Measurements from ENCODE around the gene COA5.

COA5 gene

GRCh38 chr2:98571121-98571701 lies 37.1 kb downstream of the COA5 start:
- DNase-seq: no peak

DNA sequence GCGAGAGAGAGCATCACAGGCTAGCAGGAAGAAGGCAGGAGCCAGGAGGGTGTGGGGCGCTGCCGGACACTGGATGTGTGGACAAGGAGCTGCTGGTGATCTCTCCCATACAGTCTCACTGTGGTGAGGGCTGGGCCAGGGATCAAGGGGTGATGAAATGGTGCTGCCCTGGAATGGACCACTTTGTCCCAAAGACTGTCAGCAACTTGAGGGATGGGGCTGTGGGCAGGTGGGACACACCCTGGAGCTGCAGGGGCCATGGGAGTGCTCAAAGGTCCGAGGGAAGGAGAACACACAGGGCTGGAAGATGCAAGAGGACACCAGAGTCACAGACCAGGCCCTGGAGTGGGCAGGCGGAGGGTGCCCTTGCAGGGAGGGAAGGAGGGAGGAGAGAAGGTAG lies 38.0 kb downstream of the COA5 start:
- DNase-seq: no peak

GRCh38 chr2:98569915-98570314 lies 38.4 kb downstream of the COA5 start:
- no peak for DNase-seq

DNA sequence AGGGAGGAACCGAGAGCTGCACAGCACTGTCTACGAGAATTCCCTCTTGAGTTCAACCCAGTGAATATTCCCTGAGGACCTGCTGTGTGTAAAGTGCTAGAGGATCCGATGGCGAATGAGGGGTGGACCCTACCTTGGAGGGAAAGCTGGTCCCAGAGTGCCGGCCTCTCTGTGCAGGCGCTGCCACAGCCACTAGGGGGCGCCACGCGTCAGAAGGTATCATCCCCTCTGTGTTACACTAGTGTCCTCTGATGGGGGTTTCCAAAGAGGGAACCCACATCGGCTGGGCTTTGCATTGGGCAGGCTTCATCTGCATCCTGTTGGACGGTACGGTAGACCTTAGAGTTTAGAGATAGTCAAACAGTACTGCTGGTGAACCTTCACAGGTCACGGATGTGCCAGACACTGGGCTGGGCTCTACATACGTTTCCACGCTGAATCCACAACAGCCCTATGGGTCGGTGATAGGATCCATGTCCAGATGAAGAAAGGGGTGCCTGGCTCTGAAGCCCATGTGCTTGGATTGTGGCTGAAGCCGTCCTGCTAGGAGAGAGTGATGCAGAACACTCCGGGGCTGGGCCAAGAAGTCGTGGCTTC lies 39.0 kb downstream of the COA5 start:
- DNase-seq: peak; percentile 90

DNA sequence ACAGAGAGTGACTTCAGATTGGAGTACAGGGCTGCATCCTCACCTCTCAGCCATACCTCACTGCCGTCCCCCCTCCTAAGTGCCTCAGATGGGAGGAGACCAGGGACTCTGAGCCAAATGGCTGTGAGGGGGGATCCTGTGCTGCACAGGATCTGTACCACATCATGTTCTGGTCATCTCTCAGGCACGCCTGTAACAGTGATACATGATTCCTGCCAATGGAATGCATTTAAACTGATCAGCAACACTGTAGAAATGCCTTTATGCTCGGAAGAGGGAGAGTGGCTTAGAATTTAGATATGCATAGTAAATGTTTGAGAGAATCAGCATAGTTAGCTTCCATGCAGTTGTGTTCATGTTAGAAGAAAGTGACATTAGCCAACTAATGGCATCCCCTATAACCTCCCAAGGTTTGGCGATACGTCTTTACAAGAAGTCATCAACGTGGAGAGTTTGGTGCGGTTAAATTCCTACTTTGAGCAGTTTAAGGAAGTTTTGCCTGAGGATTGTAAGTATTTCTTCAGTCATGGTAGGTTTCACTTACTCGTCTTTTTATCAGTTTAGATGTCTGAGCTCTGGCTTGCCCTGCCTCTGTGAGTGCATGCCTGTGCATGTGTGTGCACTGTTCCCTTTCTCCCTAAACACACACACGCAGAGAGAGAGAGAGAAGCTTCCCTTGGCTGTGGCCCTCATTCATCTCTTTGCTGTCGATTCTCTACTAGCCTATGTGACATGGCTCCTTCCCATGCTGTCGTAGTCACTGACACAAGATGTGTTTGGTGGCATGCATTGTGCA lies 40.0 kb downstream of the COA5 start:
- DNase-seq: no peak

GRCh38 chr2:98565941-98566340 lies 42.4 kb downstream of the COA5 start:
- DNase-seq: no peak

DNA sequence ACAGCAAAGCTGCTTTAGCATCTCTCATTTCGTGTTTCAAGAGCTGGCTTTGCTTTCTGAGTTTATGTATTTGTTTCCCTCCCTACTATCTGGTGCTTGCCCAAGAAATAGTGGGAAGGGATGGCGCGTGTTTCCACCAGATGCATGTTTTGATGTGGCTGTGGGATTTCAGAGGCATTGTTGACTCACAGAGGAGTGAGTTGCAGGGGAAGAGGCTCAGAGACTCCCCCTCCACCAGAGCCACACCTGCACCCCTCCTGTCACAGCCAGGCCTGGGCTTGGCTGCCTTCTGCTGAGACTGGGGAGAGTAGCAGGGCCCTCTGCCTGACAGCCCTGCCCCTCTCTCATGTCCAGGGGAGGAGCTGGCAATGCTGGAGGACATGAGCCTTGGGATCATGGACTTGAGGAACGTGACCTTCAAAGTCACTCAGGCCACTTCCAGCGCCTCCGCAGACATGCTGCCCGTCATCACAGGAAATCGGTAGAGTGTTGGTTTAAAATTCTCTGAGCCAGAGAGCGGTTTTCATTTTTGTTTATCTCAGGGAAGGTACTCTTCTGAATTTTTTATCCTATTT lies 42.9 kb downstream of the COA5 start:
- no peak for DNase-seq

DNA sequence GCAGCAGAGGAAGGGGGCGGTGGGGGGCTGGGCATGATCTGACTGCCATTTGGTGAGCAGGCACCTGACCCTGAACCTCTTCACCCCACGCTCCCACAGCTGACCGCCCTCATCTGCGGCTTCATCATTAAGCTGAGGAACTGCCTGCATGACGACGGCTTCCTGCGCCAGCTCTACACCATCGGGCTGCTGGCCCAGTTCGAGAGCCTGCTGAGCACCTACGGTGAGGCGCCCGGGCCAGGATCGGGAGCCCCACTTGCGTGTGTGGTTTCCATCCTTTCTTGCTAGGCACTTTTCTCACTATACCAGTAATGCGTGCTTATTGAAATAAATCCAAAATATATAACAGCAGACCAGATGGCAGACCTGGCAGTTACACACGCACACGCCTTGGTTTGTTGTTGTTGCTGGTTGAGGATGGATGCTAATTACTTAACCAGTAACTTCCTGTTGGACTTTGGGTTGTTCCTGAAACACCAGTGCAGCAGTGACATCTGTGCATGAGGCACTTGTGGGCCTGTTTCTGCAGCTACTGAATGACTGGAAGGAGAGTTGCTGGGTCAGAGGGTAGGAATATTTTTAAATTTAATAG lies 43.7 kb downstream of the COA5 start:
- DNase-seq: no peak

GRCh38 chr2:98563394-98563793 lies 44.9 kb downstream of the COA5 start:
- DNase-seq: no peak

DNA sequence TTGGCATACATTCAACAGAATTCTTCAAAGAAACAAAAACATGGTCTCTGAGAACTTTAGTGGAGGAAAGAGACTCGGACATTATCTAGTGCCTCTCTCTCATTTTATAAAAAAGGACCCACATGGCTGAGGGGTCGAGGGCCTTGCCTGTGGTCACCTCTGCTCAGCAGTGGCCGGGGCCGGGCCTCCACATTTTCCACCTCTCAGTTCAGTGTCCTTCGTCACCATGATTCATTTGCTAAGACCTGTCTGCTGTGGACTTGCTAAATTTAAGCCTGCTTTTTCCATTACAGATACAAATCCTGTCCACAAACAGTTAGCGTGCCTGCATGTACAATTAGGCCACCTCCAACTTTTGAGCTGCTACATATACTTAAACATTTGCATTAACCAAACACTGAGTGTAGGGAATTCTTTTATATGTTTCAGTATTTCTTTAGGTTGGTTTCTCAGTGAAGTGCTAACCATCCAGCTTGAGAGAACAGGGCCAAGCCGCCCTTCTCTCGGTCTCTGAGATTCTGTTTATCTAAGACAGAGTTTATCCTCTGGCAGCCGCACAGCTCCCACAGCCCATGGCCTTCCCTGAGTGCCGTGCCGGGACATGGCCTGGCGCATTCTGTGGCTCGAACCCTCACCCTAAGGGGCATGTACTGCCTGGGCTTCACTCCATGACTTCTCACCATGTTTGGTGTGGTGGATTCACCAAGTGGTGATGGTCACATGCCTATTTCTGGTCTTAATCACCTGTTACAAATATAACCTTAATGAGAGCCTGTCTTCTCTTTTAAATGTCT lies 46.2 kb downstream of the COA5 start:
- DNase-seq: no peak

DNA sequence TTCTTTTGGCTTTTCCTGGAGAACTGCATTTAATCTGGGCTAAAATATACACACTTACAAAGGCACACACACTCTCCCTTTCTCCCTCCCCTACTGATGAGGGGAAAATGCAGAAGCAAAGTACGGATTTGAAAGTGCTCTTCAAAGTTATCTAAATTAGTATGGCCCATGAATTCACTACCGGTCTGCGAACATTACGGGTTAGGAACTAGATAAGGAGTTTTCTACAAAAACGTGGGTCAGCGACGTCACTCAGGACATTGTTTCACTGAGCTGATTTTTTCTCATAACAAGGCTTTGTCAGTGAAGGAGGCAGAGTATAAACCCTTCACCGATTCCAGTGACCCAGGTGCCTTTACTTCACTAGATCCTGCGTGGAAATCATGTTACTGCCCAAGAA lies 47.3 kb downstream of the COA5 start:
- no peak for DNase-seq

DNA sequence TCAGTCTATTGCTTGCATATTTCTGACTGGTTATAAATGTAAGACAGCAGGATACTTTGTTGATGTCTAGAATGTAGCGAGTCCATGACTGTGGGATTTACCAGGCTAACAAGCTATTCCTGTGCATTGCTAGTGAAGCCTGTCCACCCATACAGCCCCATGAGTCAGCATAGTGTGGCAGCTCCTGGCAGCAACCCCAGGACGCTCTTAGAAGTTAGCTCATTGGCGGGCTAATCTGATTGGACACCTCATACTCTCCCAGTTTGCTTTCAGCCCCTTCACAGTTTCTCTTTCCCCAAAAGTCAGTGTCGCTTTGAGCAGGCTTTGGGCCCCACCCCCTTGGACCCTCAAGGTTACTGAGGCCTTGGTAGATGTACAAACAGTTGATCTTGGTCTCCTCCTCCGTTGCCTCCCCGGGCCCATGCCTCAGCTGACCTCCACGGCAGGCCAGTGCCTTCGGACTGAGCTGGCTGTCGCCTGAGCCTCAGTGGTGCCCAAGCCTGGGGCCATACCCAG lies 48.0 kb downstream of the COA5 start:
- no peak for DNase-seq

DNA sequence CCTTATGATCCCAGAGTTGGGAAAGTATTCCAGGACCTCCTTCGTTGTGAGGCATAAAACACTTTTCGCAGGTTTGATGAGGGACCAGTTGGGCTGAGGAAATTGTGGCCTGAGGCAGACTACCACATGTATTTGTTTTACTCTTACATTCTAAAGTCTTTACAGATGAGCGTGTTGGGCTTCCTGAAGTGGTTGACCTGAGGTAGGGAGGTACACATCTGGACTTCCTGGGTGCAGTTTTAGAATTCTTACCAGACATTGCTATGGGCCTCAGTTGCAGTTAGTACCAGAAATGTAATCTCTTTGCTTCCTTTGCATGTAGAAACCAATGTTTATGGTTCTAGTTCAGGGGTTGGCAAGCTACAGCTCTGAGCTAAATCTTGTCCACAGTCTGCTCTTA lies 48.7 kb downstream of the COA5 start:
- DNase-seq: no peak

GRCh38 chr2:98558852-98559530 lies 49.3 kb downstream of the COA5 start:
- DNase-seq: no peak

DNA sequence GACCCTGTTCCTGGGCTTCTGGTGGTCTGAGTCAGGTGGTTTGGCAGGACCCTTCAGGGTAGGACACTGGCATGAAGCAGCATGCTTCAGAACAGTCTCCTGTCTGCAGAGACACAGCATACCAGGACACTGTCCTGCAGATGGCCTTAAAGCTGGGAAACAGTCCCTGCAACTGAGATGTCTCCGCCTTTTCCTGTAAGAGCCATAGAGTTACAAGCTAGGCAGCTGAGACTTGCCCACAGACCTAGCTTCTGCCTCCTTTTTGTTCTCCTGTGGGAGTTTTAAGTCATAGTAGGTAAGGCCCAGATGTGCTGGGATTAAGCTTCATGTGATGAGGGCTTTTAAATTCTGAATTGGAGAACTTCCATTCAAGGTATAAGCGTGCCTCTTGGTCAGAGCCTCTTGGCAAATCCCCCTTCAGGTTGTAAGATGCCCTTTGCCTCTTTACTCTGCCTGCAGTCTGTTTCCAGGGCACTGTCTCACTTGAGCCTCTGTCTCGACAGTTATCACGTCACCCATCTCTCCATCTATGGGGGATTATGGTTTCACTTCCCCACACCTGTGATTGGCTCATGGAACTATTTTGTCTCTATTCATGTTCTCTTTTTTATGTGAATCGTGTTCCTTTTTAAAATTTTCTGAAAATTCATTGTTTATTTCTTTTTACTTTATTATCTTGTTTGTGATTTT lies 51.8 kb downstream of the COA5 start:
- no peak for DNase-seq

- no peak for DNase-seq
These were observed 52.6 kb downstream of the COA5 start for GRCh38 chr2:98555696-98556095.

- DNase-seq: no peak
These were observed 54.0 kb downstream of the COA5 start for GRCh38 chr2:98554116-98554861.

DNA sequence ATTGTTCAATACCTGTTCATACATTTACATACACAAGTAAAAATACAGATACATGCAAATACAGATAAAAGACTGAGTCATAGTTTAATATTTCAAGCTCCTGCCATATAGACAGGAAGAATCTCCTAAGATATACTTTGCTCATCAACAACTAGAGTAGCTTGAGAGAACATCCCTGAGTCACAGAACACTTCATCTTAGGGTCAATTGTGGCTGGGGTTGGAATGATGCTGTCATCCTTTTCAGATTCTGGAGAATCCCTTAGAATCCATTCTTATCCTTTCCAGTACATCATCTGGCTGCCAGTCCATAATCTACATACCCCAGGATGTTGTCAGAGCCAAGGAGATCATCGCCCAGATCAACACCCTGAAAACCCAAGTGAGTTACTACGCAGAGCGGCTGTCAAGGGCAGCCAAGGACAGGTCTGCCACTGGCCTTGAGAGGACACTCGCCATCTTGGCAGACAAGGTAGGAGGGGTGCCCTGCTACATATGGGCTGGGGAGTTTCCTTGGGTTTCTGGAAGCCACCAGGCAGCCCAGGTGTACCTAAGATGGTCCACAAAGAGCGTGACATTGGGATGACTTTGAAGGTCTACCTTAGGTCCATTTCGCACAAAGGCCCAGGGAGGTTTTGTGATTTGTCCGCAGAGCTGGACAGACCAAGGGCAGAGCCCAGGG lies 55.7 kb downstream of the COA5 start:
- DNase-seq: peak; percentile 16

DNA sequence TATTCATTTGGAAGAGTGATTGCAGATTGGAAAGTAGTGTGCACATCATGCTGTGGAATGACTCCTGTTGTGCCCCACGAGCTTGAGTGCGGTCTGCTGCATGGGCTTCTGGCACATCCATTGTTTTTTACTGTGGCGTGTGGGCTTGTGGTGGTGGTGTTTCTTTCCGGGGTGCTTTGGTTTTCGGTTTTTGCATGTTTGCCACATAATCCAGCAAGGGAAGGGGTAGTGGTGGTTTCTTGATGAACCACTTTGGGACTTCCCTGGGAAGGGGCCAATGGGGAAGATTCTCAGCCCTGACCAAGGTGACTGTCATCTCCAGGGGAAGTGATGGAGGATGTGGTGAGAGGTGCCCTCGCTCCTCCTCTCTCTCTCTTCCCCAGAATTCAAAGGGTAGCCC lies 57.0 kb downstream of the COA5 start:
- peak; percentile 70 for DNase-seq

- no peak for DNase-seq
These were observed 58.1 kb downstream of the COA5 start for GRCh38 chr2:98550165-98550564.
